ENCODE results near the gene RASL10A.

RASL10A gene

GRCh38 chr22:29339381-29340235 is 24.1 kb upstream of the RASL10A start:
- no peak for DNase-seq (ENCODE audit: low read depth in 2 of 2, low spot score in 1 of 2)

GRCh38 chr22:29338398-29338797 is 22.9 kb upstream of the RASL10A start:
- DNase-seq (ENCODE audit: low read depth in 2 of 2, low spot score in 1 of 2), result no peak

GRCh38 chr22:29337631-29338284 is 22.3 kb upstream of the RASL10A start:
- no peak for DNase-seq (ENCODE audit: low read depth in 2 of 2, low spot score in 1 of 2)

- no peak for DNase-seq (ENCODE audit: low read depth in 2 of 2, low spot score in 1 of 2)
Observed at GRCh38 chr22:29336751-29337490, 21.4 kb upstream of the RASL10A start.

GRCh38 chr22:29335656-29336055 is 20.2 kb upstream of the RASL10A start:
- DNase-seq (ENCODE audit: low read depth in 2 of 2, low spot score in 1 of 2), result no peak

- no peak for DNase-seq (ENCODE audit: low read depth in 2 of 2, low spot score in 1 of 2)
Observed at GRCh38 chr22:29334696-29335344, 19.3 kb upstream of the RASL10A start.

- no peak for DNase-seq (ENCODE audit: low read depth in 2 of 2, low spot score in 1 of 2)
Observed at GRCh38 chr22:29334148-29334547, 18.7 kb upstream of the RASL10A start.

GRCh38 chr22:29332886-29333496 is 17.5 kb upstream of the RASL10A start:
- DNase-seq (ENCODE audit: low read depth in 2 of 2, low spot score in 1 of 2), result no peak

GRCh38 chr22:29331658-29332300 is 16.3 kb upstream of the RASL10A start:
- no peak for DNase-seq (ENCODE audit: low read depth in 2 of 2, low spot score in 1 of 2)

- DNase-seq (ENCODE audit: low read depth in 2 of 2, low spot score in 1 of 2), result no peak
Observed at GRCh38 chr22:29331213-29331612, 15.7 kb upstream of the RASL10A start.

GRCh38 chr22:29330753-29331152 is 15.3 kb upstream of the RASL10A start:
- DNase-seq (ENCODE audit: low read depth in 2 of 2, low spot score in 1 of 2), result no peak

- no peak for DNase-seq (ENCODE audit: low read depth in 2 of 2, low spot score in 1 of 2)
Observed at GRCh38 chr22:29330291-29330690, 14.8 kb upstream of the RASL10A start.

GRCh38 chr22:29329581-29329980 is 14.1 kb upstream of the RASL10A start:
- no peak for DNase-seq (ENCODE audit: low read depth in 2 of 2, low spot score in 1 of 2)

- no peak for DNase-seq (ENCODE audit: low read depth in 2 of 2, low spot score in 1 of 2)
Observed at GRCh38 chr22:29328566-29329500, 13.3 kb upstream of the RASL10A start.

- DNase-seq (ENCODE audit: low read depth in 2 of 2, low spot score in 1 of 2), result no peak
Observed at GRCh38 chr22:29328055-29328454, 12.6 kb upstream of the RASL10A start.

GRCh38 chr22:29327089-29327764 is 11.7 kb upstream of the RASL10A start:
- DNase-seq (ENCODE audit: low read depth in 2 of 2, low spot score in 1 of 2), result no peak

GRCh38 chr22:29326481-29326880 is 11.0 kb upstream of the RASL10A start:
- no peak for DNase-seq (ENCODE audit: low read depth in 2 of 2, low spot score in 1 of 2)

GRCh38 chr22:29325785-29326315 is 10.4 kb upstream of the RASL10A start:
- DNase-seq (ENCODE audit: low read depth in 2 of 2, low spot score in 1 of 2), result no peak

GRCh38 chr22:29325356-29325755 is 9.9 kb upstream of the RASL10A start:
- no peak for DNase-seq (ENCODE audit: low read depth in 2 of 2, low spot score in 1 of 2)

All from stimulated activated CD8-positive, alpha-beta memory T cell treated with anti-CD3 and anti-CD28 coated beads, Interleukin-4, amount 100 ng/mL, for 4 hours (primary cell).